Measurements from ENCODE around the gene XPA.
A peak's percentile ranks its signal among the peaks of the same experiment; 100 is the strongest.
"Not testable (repeated sequence)": the region's sequence is repeated elsewhere in the genome, so short reads cannot be mapped to it uniquely, and the experiment has no call there.

Gene XPA

GRCh38 chr9:97703437-97704344 is 6.6 kb upstream of the XPA start:
- peak; percentile 51 for DNase-seq

GRCh38 chr9:97699824-97700223 is 2.7 kb upstream of the XPA start:
- DNase-seq = not testable (repeated sequence)

GRCh38 chr9:97699281-97699680 is 2.1 kb upstream of the XPA start:
- DNase-seq = not testable (repeated sequence)

- DNase-seq = no peak
These were observed 1.7 kb upstream of the XPA start for GRCh38 chr9:97698865-97699264.

- no peak for DNase-seq
These were observed 697 bp upstream of the XPA start for GRCh38 chr9:97697837-97698236.

GRCh38 chr9:97695995-97696802 is 941 bp downstream of the XPA start:
- no peak for DNase-seq

GRCh38 chr9:97695390-97695789 is 1.8 kb downstream of the XPA start:
- no peak for DNase-seq

GRCh38 chr9:97694769-97695168 is 2.4 kb downstream of the XPA start:
- DNase-seq = no peak

GRCh38 chr9:97689401-97690180 is 7.5 kb downstream of the XPA start:
- no peak for DNase-seq

- DNase-seq = no peak
These were observed 8.5 kb downstream of the XPA start for GRCh38 chr9:97688654-97689053.

GRCh38 chr9:97682242-97682641 is 14.9 kb downstream of the XPA start:
- DNase-seq = no peak

GRCh38 chr9:97675655-97676054 is 21.5 kb downstream of the XPA start:
- no peak for DNase-seq

GRCh38 chr9:97673922-97674321 is 23.2 kb downstream of the XPA start:
- DNase-seq = no peak

- DNase-seq = no peak
These were observed 24.7 kb downstream of the XPA start for GRCh38 chr9:97672403-97672802.

GRCh38 chr9:97670586-97670985 is 26.6 kb downstream of the XPA start:
- no peak for DNase-seq

GRCh38 chr9:97668485-97668884 is 28.7 kb downstream of the XPA start:
- peak; percentile 10 for DNase-seq

GRCh38 chr9:97666907-97667686 is 30.0 kb downstream of the XPA start:
- no peak for DNase-seq

GRCh38 chr9:97665742-97666141 is 31.4 kb downstream of the XPA start:
- no peak for DNase-seq

GRCh38 chr9:97660847-97661246 is 36.3 kb downstream of the XPA start:
- DNase-seq = no peak

- no peak for DNase-seq
These were observed 36.8 kb downstream of the XPA start for GRCh38 chr9:97660340-97660739.

GRCh38 chr9:97659771-97660170 is 37.4 kb downstream of the XPA start:
- no peak for DNase-seq

GRCh38 chr9:97658707-97659106 is 38.4 kb downstream of the XPA start:
- DNase-seq = no peak

Data from stimulated activated CD4-positive, alpha-beta T cell treated with anti-CD3 and anti-CD28 coated beads, Interleukin-1b, Interleukin-23, amount 100 ng/mL, for 48 hours (primary cell).